ENCODE results near the gene ARVCF. TPM values are rescaled to one million over a fixed set of nuclear protein-coding genes. Genes with fewer than 3 reads are reported as not detected.

Gene ARVCF
- total and polyA plus RNA-seq, 9 of the 15 experiments (the other 6 are each of a cell fraction or from before 2014, with no cell fraction given), result 0.03 to 97.4 (median 15.6) TPM

GRCh38 chr22:19942157-19943081 lies 74.2 kb downstream of the ARVCF start (continued):
- peak; percentile 72 to 78 for TF ChIP-seq E2F6 (IDR thresholded peaks at IDR 0.05; ENCODE audit: borderline replicate concordance in 1 of 2, extremely low read depth in 1 of 2, insufficient read depth in 1 of 2, insufficient read length in 1 of 2, low read depth in 1 of 2, low read length in 1 of 2, poor library complexity in 1 of 2, severe bottlenecking in 1 of 2)
- TF ChIP-seq U2AF2 (optimal IDR thresholded peaks at IDR 0.05; ENCODE audit: low read depth, low read length), result no peak
- peak; percentile 62; the same call in 1 of the 2 replicates for TF ChIP-seq ZNF764 (CRISPR knock-in tag; IDR thresholded peaks at IDR 0.05; ENCODE audit: low read depth)
- TF ChIP-seq MIER1 (IDR thresholded peaks at IDR 0.05; ENCODE audit: low read depth), result no peak
- TF ChIP-seq, protein P1, sequence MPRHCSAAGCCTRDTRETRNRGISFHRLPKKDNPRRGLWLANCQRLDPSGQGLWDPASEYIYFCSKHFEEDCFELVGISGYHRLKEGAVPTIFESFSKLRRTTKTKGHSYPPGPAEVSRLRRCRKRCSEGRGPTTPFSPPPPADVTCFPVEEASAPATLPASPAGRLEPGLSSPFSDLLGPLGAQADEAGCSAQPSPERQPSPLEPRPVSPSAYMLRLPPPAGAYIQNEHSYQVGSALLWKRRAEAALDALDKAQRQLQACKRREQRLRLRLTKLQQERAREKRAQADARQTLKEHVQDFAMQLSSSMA (CRISPR knock-in tag; IDR thresholded peaks at IDR 0.05), result no peak; the same call in 1 of the 2 replicates
- no peak for TF ChIP-seq HEY1 (CRISPR knock-in tag; IDR thresholded peaks at IDR 0.05; ENCODE audit: borderline replicate concordance)
- TF ChIP-seq MAX (CRISPR knock-in tag; IDR thresholded peaks at IDR 0.05), result no peak
- peak; percentile 75 for TF ChIP-seq RBBP5 (IDR thresholded peaks at IDR 0.05; ENCODE audit: borderline replicate concordance, insufficient read depth, low read length, poor library complexity, severe bottlenecking)
- TF ChIP-seq FOS (IDR thresholded peaks at IDR 0.05; ENCODE audit: extremely low read depth, insufficient read length), result no peak
- TF ChIP-seq SNRNP70 (optimal IDR thresholded peaks at IDR 0.05; ENCODE audit: low read depth, low read length), result peak; percentile 18
- peak; percentile 50; the same call in 1 of the 2 replicates for TF ChIP-seq ZNF133 (CRISPR knock-in tag; IDR thresholded peaks at IDR 0.05)
- TF ChIP-seq TAF1 (IDR thresholded peaks at IDR 0.05; ENCODE audit: control insufficient read depth, extremely low read depth, insufficient read depth, low read length, severe bottlenecking), result no peak
- TF ChIP-seq SMARCA4 (IDR thresholded peaks at IDR 0.05), result no peak
- no peak for TF ChIP-seq EWSR1 (IDR thresholded peaks at IDR 0.05; ENCODE audit: borderline replicate concordance, low read depth, partially characterized antibody)
- TF ChIP-seq FOSL1 (tag; conservative IDR thresholded peaks at IDR 0.05), result no peak
- TF ChIP-seq ZNF592 (IDR thresholded peaks at IDR 0.05), result no peak
- TF ChIP-seq ZNF76 (CRISPR knock-in tag; IDR thresholded peaks at IDR 0.05; ENCODE audit: borderline replicate concordance), result peak; percentile 16; the same call in 1 of the 2 replicates
- TF ChIP-seq ATF2 (CRISPR knock-in tag; IDR thresholded peaks at IDR 0.05), result no peak

Data from K562 (cell line).